ENCODE data around the gene NAXD.
"Not testable (repeated sequence)": the region's sequence is repeated elsewhere in the genome, so short reads cannot be mapped to it uniquely, and the experiment has no call there.

The NAXD gene

GRCh38 chr13:110652764-110653163, 37.4 kb downstream of the NAXD start:
- TF ChIP-seq FOXP2 (optimal IDR thresholded peaks at IDR 0.05; ENCODE audit: control extremely low read depth, extremely low read length, insufficient read depth): no peak
- TF ChIP-seq EZH2 (IDR thresholded peaks at IDR 0.05): no peak
- TF ChIP-seq POLR2AphosphoS5 (IDR thresholded peaks at IDR 0.05; ENCODE audit: borderline replicate concordance, low read depth, low read length): no peak
- Histone ChIP-seq H3K27ac (no peak overlapping the region), H3K36me3 (ENCODE audit: insufficient read depth, low read length) (peaks cover 4% of the 10 kb centered on the region), H3K4me3 (no peak overlapping the region), H3K9me3 (ENCODE audit: low read depth, low read length) (no peaks in the 10 kb centered on the region), H3K9ac (ENCODE audit: insufficient read length) (no peak overlapping the region)
- DNase-seq (ENCODE audit: low read depth, low spot score): no peak

- DNase-seq (ENCODE audit: low read depth, low spot score): no peak
Observed at GRCh38 chr13:110653271-110653670, 37.9 kb downstream of the NAXD start.

GRCh38 chr13:110653851-110654250, 38.5 kb downstream of the NAXD start:
- Histone ChIP-seq H3K4me3 (no peak overlapping the region), H3K36me3 (ENCODE audit: insufficient read depth, low read length) (peaks cover 8% of the 10 kb centered on the region), H3K9ac (ENCODE audit: insufficient read length) (no peak overlapping the region), H3K27ac (no peak overlapping the region), H3K9me3 (ENCODE audit: low read depth, low read length) (no peaks in the 10 kb centered on the region)
- DNase-seq (ENCODE audit: low read depth, low spot score): no peak
- TF ChIP-seq FOXP2 (optimal IDR thresholded peaks at IDR 0.05; ENCODE audit: control extremely low read depth, extremely low read length, insufficient read depth): no peak
- no peak for TF ChIP-seq POLR2AphosphoS5 (IDR thresholded peaks at IDR 0.05; ENCODE audit: borderline replicate concordance, low read depth, low read length)
- no peak for TF ChIP-seq EZH2 (IDR thresholded peaks at IDR 0.05)

More at GRCh38 chr13:110653271-110653670, 37.9 kb downstream of the NAXD start:
- peaks cover 8% of the 10 kb centered on the region for H3K36me3 ChIP-seq (ENCODE audit: insufficient read depth, low read length)
- no peak for TF ChIP-seq FOXP2 (optimal IDR thresholded peaks at IDR 0.05; ENCODE audit: control extremely low read depth, extremely low read length, insufficient read depth)
- no peak for TF ChIP-seq EZH2 (IDR thresholded peaks at IDR 0.05)
- TF ChIP-seq POLR2AphosphoS5 (IDR thresholded peaks at IDR 0.05; ENCODE audit: borderline replicate concordance, low read depth, low read length): no peak
- no peak overlapping the region for H3K27ac ChIP-seq
- H3K9me3 ChIP-seq (ENCODE audit: low read depth, low read length): no peaks in the 10 kb centered on the region
- no peak overlapping the region for H3K9ac ChIP-seq (ENCODE audit: insufficient read length)
- no peak overlapping the region for H3K4me3 ChIP-seq

GRCh38 chr13:110657196-110657595, 41.9 kb downstream of the NAXD start:
- Histone ChIP-seq H3K36me3 (ENCODE audit: insufficient read depth, low read length) (peaks cover 35% of the 10 kb centered on the region), H3K9ac (ENCODE audit: insufficient read length) (no peak overlapping the region), H3K4me3 (no peak overlapping the region), H3K27ac (no peak overlapping the region), H3K9me3 (ENCODE audit: low read depth, low read length) (no peaks in the 10 kb centered on the region)
- DNase-seq (ENCODE audit: low read depth, low spot score): no peak
- TF ChIP-seq POLR2AphosphoS5 (IDR thresholded peaks at IDR 0.05; ENCODE audit: borderline replicate concordance, low read depth, low read length) (no peak), EZH2 (IDR thresholded peaks at IDR 0.05) (no peak), FOXP2 (optimal IDR thresholded peaks at IDR 0.05; ENCODE audit: control extremely low read depth, extremely low read length, insufficient read depth) (no peak)

- not testable (repeated sequence) for H3K4me3 ChIP-seq; H3K27ac ChIP-seq; H3K9ac ChIP-seq (ENCODE audit: insufficient read length); H3K9me3 ChIP-seq (ENCODE audit: low read depth, low read length); DNase-seq (ENCODE audit: low read depth, low spot score)
- peaks cover 47% of the 10 kb centered on the region for H3K36me3 ChIP-seq (ENCODE audit: insufficient read depth, low read length)
Observed at GRCh38 chr13:110658218-110658911, 43.0 kb downstream of the NAXD start.

- DNase-seq (ENCODE audit: low read depth, low spot score): no peak
- no peak overlapping the region for H3K9ac ChIP-seq (ENCODE audit: insufficient read length)
- H3K27ac ChIP-seq: no peak overlapping the region
- H3K4me3 ChIP-seq: no peak overlapping the region
- H3K9me3 ChIP-seq (ENCODE audit: low read depth, low read length): no peaks in the 10 kb centered on the region
- TF ChIP-seq FOXP2 (optimal IDR thresholded peaks at IDR 0.05; ENCODE audit: control extremely low read depth, extremely low read length, insufficient read depth): no peak
- no peak for TF ChIP-seq POLR2AphosphoS5 (IDR thresholded peaks at IDR 0.05; ENCODE audit: borderline replicate concordance, low read depth, low read length)
- H3K36me3 ChIP-seq (ENCODE audit: insufficient read depth, low read length): peaks cover 67% of the 10 kb centered on the region
Observed at GRCh38 chr13:110661256-110661655, 45.9 kb downstream of the NAXD start.

GRCh38 chr13:110662091-110662490, 46.7 kb downstream of the NAXD start:
- Histone ChIP-seq H3K4me3 (no peak overlapping the region), H3K27ac (no peak overlapping the region), H3K36me3 (ENCODE audit: insufficient read depth, low read length) (peaks cover 74% of the 10 kb centered on the region), H3K9ac (ENCODE audit: insufficient read length) (no peak overlapping the region), H3K9me3 (ENCODE audit: low read depth, low read length) (no peaks in the 10 kb centered on the region)
- no peak for DNase-seq (ENCODE audit: low read depth, low spot score)
- TF ChIP-seq FOXP2 (optimal IDR thresholded peaks at IDR 0.05; ENCODE audit: control extremely low read depth, extremely low read length, insufficient read depth) (no peak), EZH2 (IDR thresholded peaks at IDR 0.05) (no peak), POLR2AphosphoS5 (IDR thresholded peaks at IDR 0.05; ENCODE audit: borderline replicate concordance, low read depth, low read length) (no peak)

GRCh38 chr13:110662777-110663443, 47.6 kb downstream of the NAXD start:
- no peak for DNase-seq (ENCODE audit: low read depth, low spot score)
- Histone ChIP-seq H3K36me3 (ENCODE audit: insufficient read depth, low read length) (peaks cover 78% of the 10 kb centered on the region), H3K9ac (ENCODE audit: insufficient read length) (no peak overlapping the region), H3K4me3 (no peak overlapping the region), H3K9me3 (ENCODE audit: low read depth, low read length) (no peaks in the 10 kb centered on the region), H3K27ac (no peak overlapping the region)
- TF ChIP-seq EZH2 (IDR thresholded peaks at IDR 0.05) (no peak), POLR2AphosphoS5 (IDR thresholded peaks at IDR 0.05; ENCODE audit: borderline replicate concordance, low read depth, low read length) (no peak), FOXP2 (optimal IDR thresholded peaks at IDR 0.05; ENCODE audit: control extremely low read depth, extremely low read length, insufficient read depth) (no peak)

All from SK-N-MC (cell line).